ENCODE data around the gene NRG3.

NRG3 gene

DNA sequence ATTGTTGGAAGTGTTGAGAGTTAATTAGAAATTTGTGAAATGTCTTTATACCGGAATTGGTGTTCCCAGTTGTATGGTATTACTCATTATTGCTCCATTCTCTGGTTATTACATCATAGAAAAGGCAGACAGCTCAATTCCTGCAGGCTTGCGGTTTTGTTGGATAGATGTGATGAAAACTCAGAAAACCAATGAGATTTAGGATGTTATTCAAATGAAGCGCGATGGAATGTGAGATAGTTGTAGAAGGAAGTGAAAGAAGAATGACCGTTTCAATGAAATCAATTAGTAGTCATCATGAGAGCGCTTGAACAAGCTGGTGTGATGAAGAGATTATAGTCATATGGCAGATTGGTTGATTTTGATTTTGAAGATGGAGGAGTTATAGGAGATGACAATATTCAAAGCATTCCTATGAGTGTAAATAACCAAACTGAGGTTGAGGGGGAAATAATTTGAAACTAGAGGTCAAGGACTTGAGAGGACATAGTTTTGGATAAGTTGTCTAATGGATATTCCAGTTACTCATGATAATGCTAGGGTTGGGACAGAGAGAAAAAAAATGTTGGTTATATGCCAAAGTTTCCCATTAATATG is 991.5 kb downstream of the NRG3 start:
- Histone ChIP-seq H3K4me1 (ENCODE audit: control insufficient read depth in 2 of 2, insufficient read depth in 2 of 2, low read length in 2 of 2) (no peaks in the 10 kb centered on the region), H3K9me3 (ENCODE audit: control insufficient read depth in 2 of 2, low read length in 2 of 2) (no peaks in the 10 kb centered on the region), H3K27ac (ENCODE audit: low read depth in 2 of 2, low read length in 2 of 2) (no peak overlapping the region), H3K27me3 (ENCODE audit: control insufficient read depth in 2 of 2, insufficient read depth in 2 of 2, low read length in 2 of 2) (no peaks in the 10 kb centered on the region), H3K4me3 (ENCODE audit: low read length in 2 of 2) (no peak overlapping the region), H3K36me3 (ENCODE audit: control insufficient read depth in 2 of 2, insufficient read depth in 2 of 2, low read length in 2 of 2) (no peaks in the 10 kb centered on the region), H3K9ac (ENCODE audit: low read depth in 1 of 2, low read length in 2 of 2) (no peak overlapping the region)

DNA sequence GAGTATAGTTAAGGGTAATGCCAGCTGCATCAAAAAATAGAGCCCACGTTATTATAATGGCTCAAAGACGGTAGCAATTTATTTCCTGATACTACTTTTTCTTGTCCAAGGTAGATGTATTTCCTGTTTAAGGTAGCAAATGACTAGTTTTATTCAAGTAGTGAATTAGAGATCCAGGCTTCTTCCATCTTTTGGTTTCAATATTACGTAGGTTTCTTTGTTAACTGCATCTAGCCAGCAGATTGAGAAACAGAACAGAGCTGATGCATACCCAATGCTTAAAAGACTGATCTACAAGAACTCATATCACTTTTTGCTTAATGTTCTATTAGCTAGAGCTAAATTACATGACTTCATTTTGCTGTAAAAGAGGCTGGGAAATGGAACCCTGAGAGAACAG is 992.1 kb downstream of the NRG3 start:
- no peaks in the 10 kb centered on the region for H3K4me1 ChIP-seq (ENCODE audit: control insufficient read depth in 2 of 2, insufficient read depth in 2 of 2, low read length in 2 of 2)
- H3K27me3 ChIP-seq (ENCODE audit: control insufficient read depth in 2 of 2, insufficient read depth in 2 of 2, low read length in 2 of 2): no peaks in the 10 kb centered on the region
- no peak overlapping the region for H3K9ac ChIP-seq (ENCODE audit: low read depth in 1 of 2, low read length in 2 of 2)
- no peaks in the 10 kb centered on the region for H3K36me3 ChIP-seq (ENCODE audit: control insufficient read depth in 2 of 2, insufficient read depth in 2 of 2, low read length in 2 of 2)
- H3K4me3 ChIP-seq (ENCODE audit: low read length in 2 of 2): no peak overlapping the region
- H3K9me3 ChIP-seq (ENCODE audit: control insufficient read depth in 2 of 2, low read length in 2 of 2): no peaks in the 10 kb centered on the region
- H3K27ac ChIP-seq (ENCODE audit: low read depth in 2 of 2, low read length in 2 of 2): no peak overlapping the region

DNA sequence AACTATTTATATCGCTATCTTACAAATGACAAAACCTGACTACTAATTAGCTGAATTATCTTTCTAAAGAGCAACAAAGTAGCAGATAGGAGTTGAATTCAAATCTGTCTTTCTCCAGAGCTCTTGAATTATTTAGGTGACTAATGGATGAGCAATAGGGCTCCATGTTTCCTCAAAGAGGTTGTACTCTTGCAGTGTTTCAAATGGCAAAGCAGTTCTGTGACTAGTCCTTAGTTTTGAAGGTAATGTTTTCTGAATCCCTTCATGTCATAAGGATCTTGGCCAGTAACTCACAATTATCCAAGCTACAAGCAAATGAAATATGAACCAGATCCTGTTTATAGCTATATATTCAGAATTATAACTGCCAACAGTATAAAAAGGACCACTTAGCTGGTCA is 999.7 kb downstream of the NRG3 start:
- H3K27ac ChIP-seq (ENCODE audit: low read depth in 2 of 2, low read length in 2 of 2): no peak overlapping the region
- H3K4me1 ChIP-seq (ENCODE audit: control insufficient read depth in 2 of 2, insufficient read depth in 2 of 2, low read length in 2 of 2): no peaks in the 10 kb centered on the region
- H3K4me3 ChIP-seq (ENCODE audit: low read length in 2 of 2): no peak overlapping the region
- H3K36me3 ChIP-seq (ENCODE audit: control insufficient read depth in 2 of 2, insufficient read depth in 2 of 2, low read length in 2 of 2): no peaks in the 10 kb centered on the region
- H3K9me3 ChIP-seq (ENCODE audit: control insufficient read depth in 2 of 2, low read length in 2 of 2): no peaks in the 10 kb centered on the region
- no peaks in the 10 kb centered on the region for H3K27me3 ChIP-seq (ENCODE audit: control insufficient read depth in 2 of 2, insufficient read depth in 2 of 2, low read length in 2 of 2)
- H3K9ac ChIP-seq (ENCODE audit: low read depth in 1 of 2, low read length in 2 of 2): no peak overlapping the region

DNA sequence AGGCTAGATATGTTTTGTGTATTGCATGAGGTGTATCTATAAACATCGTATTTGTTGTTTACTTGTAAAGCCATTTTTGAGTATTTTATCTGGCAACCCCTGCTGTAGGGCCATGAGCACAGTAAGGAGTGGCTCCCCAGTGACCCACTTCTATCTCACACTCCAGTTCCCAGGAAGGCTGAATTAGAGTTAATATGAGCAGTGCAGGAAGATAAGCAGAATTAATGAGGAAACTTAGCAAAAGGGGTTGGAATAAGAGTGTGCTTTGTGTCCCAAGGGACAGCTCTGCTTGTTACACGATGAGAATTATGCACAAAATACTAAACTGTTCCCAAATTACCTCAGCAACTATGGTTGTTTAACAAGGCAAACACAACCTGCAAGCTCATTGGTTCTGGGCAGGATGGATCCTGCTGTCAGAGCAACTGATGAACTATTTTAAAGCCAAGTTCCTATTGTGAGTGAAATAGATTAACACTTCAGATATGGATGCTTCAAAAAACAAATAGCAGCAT is 1005.8 kb downstream of the NRG3 start:
- H3K9me3 ChIP-seq (ENCODE audit: control insufficient read depth in 2 of 2, low read length in 2 of 2): no peaks in the 10 kb centered on the region
- H3K27me3 ChIP-seq (ENCODE audit: control insufficient read depth in 2 of 2, insufficient read depth in 2 of 2, low read length in 2 of 2): no peaks in the 10 kb centered on the region
- H3K4me3 ChIP-seq (ENCODE audit: low read length in 2 of 2): no peak overlapping the region
- no peaks in the 10 kb centered on the region for H3K36me3 ChIP-seq (ENCODE audit: control insufficient read depth in 2 of 2, insufficient read depth in 2 of 2, low read length in 2 of 2)
- no peak overlapping the region for H3K9ac ChIP-seq (ENCODE audit: low read depth in 1 of 2, low read length in 2 of 2)
- H3K27ac ChIP-seq (ENCODE audit: low read depth in 2 of 2, low read length in 2 of 2): no peak overlapping the region
- no peaks in the 10 kb centered on the region for H3K4me1 ChIP-seq (ENCODE audit: control insufficient read depth in 2 of 2, insufficient read depth in 2 of 2, low read length in 2 of 2)

DNA sequence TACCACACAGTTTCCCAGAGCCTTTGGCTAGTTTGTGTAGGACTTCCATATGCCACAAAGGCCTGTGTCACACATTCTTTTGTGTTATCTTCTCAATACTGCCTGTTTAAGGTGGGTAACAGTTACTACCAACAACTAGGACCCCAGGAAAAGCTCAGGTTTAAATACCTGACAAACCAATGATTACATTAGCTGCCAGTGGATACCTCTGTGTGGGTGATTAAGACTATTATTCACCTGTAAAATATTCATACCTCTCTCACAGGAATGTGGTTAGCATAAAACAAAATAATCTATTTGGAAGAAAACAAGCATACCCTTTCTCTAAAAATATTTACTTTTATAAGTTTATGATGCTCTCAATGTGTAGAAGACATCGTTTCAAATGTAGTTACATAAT is 1007.7 kb downstream of the NRG3 start:
- no peak overlapping the region for H3K9ac ChIP-seq (ENCODE audit: low read depth in 1 of 2, low read length in 2 of 2)
- no peak overlapping the region for H3K27ac ChIP-seq (ENCODE audit: low read depth in 2 of 2, low read length in 2 of 2)
- no peaks in the 10 kb centered on the region for H3K4me1 ChIP-seq (ENCODE audit: control insufficient read depth in 2 of 2, insufficient read depth in 2 of 2, low read length in 2 of 2)
- no peaks in the 10 kb centered on the region for H3K27me3 ChIP-seq (ENCODE audit: control insufficient read depth in 2 of 2, insufficient read depth in 2 of 2, low read length in 2 of 2)
- no peak overlapping the region for H3K4me3 ChIP-seq (ENCODE audit: low read length in 2 of 2)
- H3K36me3 ChIP-seq (ENCODE audit: control insufficient read depth in 2 of 2, insufficient read depth in 2 of 2, low read length in 2 of 2): no peaks in the 10 kb centered on the region
- H3K9me3 ChIP-seq (ENCODE audit: control insufficient read depth in 2 of 2, low read length in 2 of 2): no peaks in the 10 kb centered on the region

DNA sequence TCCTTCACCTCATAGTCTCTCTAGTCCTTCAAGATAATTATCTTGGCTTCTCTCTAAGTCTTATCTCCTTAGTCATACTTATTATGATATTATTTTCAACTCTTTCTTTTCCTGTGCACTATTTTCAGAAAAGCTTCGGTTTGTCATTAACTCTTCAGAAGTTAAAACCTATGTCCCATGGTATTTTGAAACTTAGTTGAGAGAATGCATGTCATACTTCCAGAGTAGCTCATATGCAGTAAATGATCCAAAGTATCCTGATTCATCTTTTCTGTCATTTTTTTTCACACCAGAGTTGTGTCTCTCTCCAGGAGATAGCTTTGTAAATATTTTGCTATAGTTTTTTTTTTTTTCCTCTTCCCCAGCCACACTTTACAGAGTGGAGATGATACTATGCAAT is 1008.6 kb downstream of the NRG3 start:
- Histone ChIP-seq H3K27me3 (ENCODE audit: control insufficient read depth in 2 of 2, insufficient read depth in 2 of 2, low read length in 2 of 2) (no peaks in the 10 kb centered on the region), H3K4me1 (ENCODE audit: control insufficient read depth in 2 of 2, insufficient read depth in 2 of 2, low read length in 2 of 2) (no peaks in the 10 kb centered on the region), H3K9me3 (ENCODE audit: control insufficient read depth in 2 of 2, low read length in 2 of 2) (no peaks in the 10 kb centered on the region)

DNA sequence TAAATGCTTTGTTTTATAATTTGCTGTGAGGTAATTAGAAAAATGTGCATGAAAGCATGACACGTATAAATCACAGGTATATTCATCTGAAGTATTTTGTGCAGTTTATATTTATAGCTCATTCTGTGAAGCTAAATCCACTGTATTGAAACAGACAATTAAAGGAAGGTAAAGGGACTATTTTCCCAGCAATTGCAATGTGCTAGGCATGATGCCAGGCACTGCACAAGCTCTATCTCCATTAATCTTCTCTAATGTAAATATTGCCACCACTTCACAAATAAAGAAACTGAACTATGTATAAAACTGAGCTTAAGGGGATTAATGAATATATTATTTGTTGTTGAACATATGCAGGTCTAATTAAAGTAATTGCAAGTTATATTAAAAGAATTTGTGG is 1012.5 kb downstream of the NRG3 start:
- Histone ChIP-seq H3K27me3 (ENCODE audit: control insufficient read depth in 2 of 2, insufficient read depth in 2 of 2, low read length in 2 of 2) (no peaks in the 10 kb centered on the region), H3K9ac (ENCODE audit: low read depth in 1 of 2, low read length in 2 of 2) (no peak overlapping the region), H3K4me1 (ENCODE audit: control insufficient read depth in 2 of 2, insufficient read depth in 2 of 2, low read length in 2 of 2) (no peaks in the 10 kb centered on the region)

More for the DNA sequence above, 1008.6 kb downstream of the NRG3 start:
- Histone ChIP-seq H3K9ac (ENCODE audit: low read depth in 1 of 2, low read length in 2 of 2) (no peak overlapping the region), H3K4me3 (ENCODE audit: low read length in 2 of 2) (no peak overlapping the region), H3K27ac (ENCODE audit: low read depth in 2 of 2, low read length in 2 of 2) (no peak overlapping the region), H3K36me3 (ENCODE audit: control insufficient read depth in 2 of 2, insufficient read depth in 2 of 2, low read length in 2 of 2) (no peaks in the 10 kb centered on the region)

DNA sequence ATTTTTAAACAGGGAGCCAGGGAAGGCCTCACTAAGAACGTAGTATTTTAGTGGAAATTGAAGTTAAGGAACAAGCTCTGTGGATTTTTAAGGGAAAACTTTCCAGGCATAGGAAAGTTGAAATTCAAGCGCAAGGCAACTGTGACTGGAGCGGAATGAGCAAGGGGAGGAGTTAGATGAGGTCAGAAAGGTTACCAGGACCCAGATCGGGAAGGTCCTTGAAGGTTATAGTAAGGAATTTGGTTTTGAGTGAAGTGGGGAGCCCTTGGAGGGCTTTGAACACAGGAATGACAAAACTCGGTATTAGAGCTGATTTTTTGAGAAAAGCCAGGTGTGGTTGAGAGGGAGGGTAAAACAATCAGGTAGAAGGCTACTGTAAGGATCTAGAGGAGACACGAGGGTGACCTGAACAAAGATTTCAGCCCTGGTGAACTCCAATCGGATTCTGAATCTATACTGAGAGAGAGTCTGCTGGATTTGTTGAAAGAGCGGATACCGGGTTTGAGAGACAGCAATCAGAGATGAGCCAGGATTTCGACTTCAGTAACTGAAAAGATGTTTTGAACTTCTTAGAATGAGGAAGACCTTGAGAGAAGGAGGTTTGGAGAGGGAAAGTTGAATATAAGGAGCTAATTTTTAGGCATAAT is 1013.9 kb downstream of the NRG3 start:
- Histone ChIP-seq H3K27me3 (ENCODE audit: control insufficient read depth in 2 of 2, insufficient read depth in 2 of 2, low read length in 2 of 2) (no peaks in the 10 kb centered on the region), H3K9me3 (ENCODE audit: control insufficient read depth in 2 of 2, low read length in 2 of 2) (no peaks in the 10 kb centered on the region), H3K36me3 (ENCODE audit: control insufficient read depth in 2 of 2, insufficient read depth in 2 of 2, low read length in 2 of 2) (no peaks in the 10 kb centered on the region), H3K4me1 (ENCODE audit: control insufficient read depth in 2 of 2, insufficient read depth in 2 of 2, low read length in 2 of 2) (no peaks in the 10 kb centered on the region), H3K9ac (ENCODE audit: low read depth in 1 of 2, low read length in 2 of 2) (no peak overlapping the region), H3K27ac (ENCODE audit: low read depth in 2 of 2, low read length in 2 of 2) (no peak overlapping the region), H3K4me3 (ENCODE audit: low read length in 2 of 2) (no peak overlapping the region)

More for the DNA sequence above, 1012.5 kb downstream of the NRG3 start:
- no peak overlapping the region for H3K27ac ChIP-seq (ENCODE audit: low read depth in 2 of 2, low read length in 2 of 2)
- no peaks in the 10 kb centered on the region for H3K9me3 ChIP-seq (ENCODE audit: control insufficient read depth in 2 of 2, low read length in 2 of 2)
- H3K36me3 ChIP-seq (ENCODE audit: control insufficient read depth in 2 of 2, insufficient read depth in 2 of 2, low read length in 2 of 2): no peaks in the 10 kb centered on the region
- H3K4me3 ChIP-seq (ENCODE audit: low read length in 2 of 2): no peak overlapping the region

DNA sequence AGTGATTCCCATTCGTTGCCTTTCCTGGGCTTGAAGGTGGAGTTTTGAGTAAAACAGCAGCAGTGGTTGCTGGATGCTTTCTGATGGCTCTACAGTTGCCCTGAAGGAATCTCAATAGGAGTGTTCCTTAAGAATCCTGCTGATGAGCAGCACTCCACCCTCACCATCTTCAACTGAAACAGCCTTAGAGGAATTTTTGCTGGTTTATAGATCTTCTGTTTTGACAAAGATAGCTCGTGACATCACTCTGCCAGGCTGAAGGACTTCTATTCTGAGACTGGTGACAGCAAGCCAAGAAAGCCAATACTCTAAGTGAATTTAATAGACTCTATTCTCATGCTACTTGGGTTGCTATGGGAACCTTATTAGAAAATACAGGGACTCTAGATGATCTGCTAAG is 1014.7 kb downstream of the NRG3 start:
- no peaks in the 10 kb centered on the region for H3K4me1 ChIP-seq (ENCODE audit: control insufficient read depth in 2 of 2, insufficient read depth in 2 of 2, low read length in 2 of 2)
- H3K36me3 ChIP-seq (ENCODE audit: control insufficient read depth in 2 of 2, insufficient read depth in 2 of 2, low read length in 2 of 2): no peaks in the 10 kb centered on the region
- no peak overlapping the region for H3K4me3 ChIP-seq (ENCODE audit: low read length in 2 of 2)
- H3K27me3 ChIP-seq (ENCODE audit: control insufficient read depth in 2 of 2, insufficient read depth in 2 of 2, low read length in 2 of 2): no peaks in the 10 kb centered on the region
- H3K9ac ChIP-seq (ENCODE audit: low read depth in 1 of 2, low read length in 2 of 2): no peak overlapping the region
- no peak overlapping the region for H3K27ac ChIP-seq (ENCODE audit: low read depth in 2 of 2, low read length in 2 of 2)
- H3K9me3 ChIP-seq (ENCODE audit: control insufficient read depth in 2 of 2, low read length in 2 of 2): no peaks in the 10 kb centered on the region

DNA sequence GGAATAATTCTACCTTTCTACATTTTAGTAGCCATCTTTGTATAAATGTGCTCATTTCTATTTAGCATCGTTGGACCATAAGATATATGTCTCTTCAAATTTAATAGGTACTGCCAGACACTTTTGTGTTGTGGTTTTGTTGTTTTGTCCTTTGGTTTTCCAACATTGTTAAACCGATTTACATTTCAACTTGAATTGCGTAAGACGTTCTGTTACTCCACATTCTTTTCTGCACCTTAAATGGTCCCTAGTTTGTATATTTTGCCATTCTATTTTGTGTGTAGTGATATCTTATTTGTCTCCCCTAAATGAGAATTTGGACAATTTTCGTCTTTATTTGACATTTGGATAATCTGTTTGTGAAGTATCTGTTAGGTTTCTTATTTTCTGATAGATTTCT is 1015.6 kb downstream of the NRG3 start:
- H3K9ac ChIP-seq (ENCODE audit: low read depth in 1 of 2, low read length in 2 of 2): no peak overlapping the region
- H3K4me1 ChIP-seq (ENCODE audit: control insufficient read depth in 2 of 2, insufficient read depth in 2 of 2, low read length in 2 of 2): no peaks in the 10 kb centered on the region
- no peaks in the 10 kb centered on the region for H3K27me3 ChIP-seq (ENCODE audit: control insufficient read depth in 2 of 2, insufficient read depth in 2 of 2, low read length in 2 of 2)
- H3K9me3 ChIP-seq (ENCODE audit: control insufficient read depth in 2 of 2, low read length in 2 of 2): no peaks in the 10 kb centered on the region
- no peak overlapping the region for H3K27ac ChIP-seq (ENCODE audit: low read depth in 2 of 2, low read length in 2 of 2)
- H3K36me3 ChIP-seq (ENCODE audit: control insufficient read depth in 2 of 2, insufficient read depth in 2 of 2, low read length in 2 of 2): no peaks in the 10 kb centered on the region
- no peak overlapping the region for H3K4me3 ChIP-seq (ENCODE audit: low read length in 2 of 2)
